Measurements from ENCODE around the gene FOXI1.

DNA sequence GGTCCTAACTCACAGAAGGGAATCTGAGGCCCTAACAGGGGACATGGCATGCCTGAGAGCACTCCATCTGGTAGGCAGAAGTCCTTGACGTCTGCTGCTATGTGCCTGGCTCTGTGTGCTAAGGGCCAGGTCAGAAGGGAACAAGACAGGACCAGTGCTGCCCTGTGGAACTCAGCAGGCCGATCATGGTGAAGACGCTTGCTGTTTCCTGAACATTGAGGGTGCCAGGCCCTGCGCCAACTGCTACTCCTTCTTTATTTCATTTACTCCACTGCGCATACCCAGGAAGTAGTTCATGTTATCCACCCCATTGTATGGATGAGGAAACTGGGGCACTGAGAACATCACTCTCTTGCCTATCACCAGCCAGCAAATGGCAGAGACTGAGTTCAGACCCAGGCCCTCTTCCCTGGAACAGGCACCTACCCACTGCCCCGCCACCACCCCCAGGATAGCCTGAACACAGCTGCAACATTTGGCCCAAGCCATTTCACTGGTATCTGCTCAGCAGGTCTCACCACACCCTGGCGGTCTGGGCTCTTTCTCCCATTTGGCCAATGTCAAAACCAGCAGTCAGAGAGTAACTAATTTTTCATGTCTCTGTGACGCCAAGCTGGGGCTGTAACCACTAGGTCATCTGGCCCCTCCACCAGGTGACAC is 24.8 kb upstream of the FOXI1 start:
- TF ChIP-seq, protein P1, sequence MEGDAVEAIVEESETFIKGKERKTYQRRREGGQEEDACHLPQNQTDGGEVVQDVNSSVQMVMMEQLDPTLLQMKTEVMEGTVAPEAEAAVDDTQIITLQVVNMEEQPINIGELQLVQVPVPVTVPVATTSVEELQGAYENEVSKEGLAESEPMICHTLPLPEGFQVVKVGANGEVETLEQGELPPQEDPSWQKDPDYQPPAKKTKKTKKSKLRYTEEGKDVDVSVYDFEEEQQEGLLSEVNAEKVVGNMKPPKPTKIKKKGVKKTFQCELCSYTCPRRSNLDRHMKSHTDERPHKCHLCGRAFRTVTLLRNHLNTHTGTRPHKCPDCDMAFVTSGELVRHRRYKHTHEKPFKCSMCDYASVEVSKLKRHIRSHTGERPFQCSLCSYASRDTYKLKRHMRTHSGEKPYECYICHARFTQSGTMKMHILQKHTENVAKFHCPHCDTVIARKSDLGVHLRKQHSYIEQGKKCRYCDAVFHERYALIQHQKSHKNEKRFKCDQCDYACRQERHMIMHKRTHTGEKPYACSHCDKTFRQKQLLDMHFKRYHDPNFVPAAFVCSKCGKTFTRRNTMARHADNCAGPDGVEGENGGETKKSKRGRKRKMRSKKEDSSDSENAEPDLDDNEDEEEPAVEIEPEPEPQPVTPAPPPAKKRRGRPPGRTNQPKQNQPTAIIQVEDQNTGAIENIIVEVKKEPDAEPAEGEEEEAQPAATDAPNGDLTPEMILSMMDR (conservative IDR thresholded peaks at IDR 0.05): no peak
- TF ChIP-seq EZH2 (IDR thresholded peaks at IDR 0.05; ENCODE audit: low read depth): no peak
